ENCODE data around the gene RASIP1.

RASIP1 gene

DNA sequence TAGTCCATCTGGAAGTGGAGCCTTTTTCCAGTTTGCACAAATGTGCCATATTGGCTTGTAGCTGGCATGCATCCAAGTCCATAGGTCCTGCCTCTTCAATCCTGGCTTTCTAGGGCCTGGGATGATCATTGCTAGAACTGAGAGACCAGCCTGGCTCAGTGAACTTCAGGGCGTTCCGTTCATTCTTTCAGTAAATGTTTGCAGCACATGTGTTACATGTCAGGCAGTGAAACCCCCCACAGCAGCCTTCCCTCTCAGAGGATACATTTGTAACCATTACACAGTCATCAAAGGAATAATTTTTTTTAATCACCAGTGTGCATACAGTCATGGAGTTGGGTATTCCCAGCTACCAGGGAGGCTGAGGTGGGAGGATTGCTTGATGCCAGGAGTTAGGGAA is 35.0 kb downstream of the RASIP1 start:
- POLR2A ChIA-PET, result no interaction called here
- no peak for DNase-seq (ENCODE audit: extremely low spot score)
- TF ChIP-seq BHLHE40 (IDR thresholded peaks at IDR 0.05; ENCODE audit: borderline replicate concordance), result no peak
- TF ChIP-seq HDGF (IDR thresholded peaks at IDR 0.05; ENCODE audit: borderline replicate concordance), result no peak
- no peak for TF ChIP-seq ARNT (IDR thresholded peaks at IDR 0.05)
- no peak for TF ChIP-seq SUZ12 (IDR thresholded peaks at IDR 0.05)
- no peak for TF ChIP-seq NFRKB (IDR thresholded peaks at IDR 0.05)
- no peak for TF ChIP-seq ELF4 (IDR thresholded peaks at IDR 0.05)
- TF ChIP-seq SP1 (IDR thresholded peaks at IDR 0.05), result no peak
- no peak for TF ChIP-seq PKNOX1 (IDR thresholded peaks at IDR 0.05)
- TF ChIP-seq FOXM1 (IDR thresholded peaks at IDR 0.05; ENCODE audit: borderline replicate concordance), result no peak
- TF ChIP-seq CTBP1 (IDR thresholded peaks at IDR 0.05; ENCODE audit: borderline replicate concordance), result no peak
- no peak for TF ChIP-seq TARDBP (IDR thresholded peaks at IDR 0.05)
- CTCF ChIA-PET, result no interaction called here

DNA sequence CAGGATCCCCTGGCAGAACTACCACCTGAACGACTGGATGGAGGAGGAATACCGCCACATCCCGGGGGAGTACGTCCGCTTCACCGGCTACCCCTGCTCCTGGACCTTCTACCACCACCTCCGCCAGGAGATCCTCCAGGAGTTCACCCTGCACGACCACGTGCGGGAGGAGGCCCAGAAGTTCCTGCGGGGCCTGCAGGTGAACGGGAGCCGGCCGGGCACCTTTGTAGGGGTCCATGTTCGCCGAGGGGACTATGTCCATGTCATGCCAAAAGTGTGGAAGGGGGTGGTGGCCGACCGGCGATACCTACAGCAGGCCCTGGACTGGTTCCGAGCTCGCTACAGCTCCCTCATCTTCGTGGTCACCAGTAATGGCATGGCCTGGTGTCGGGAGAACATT is 37.1 kb downstream of the RASIP1 start:
- CTCF ChIA-PET, result no interaction called here
- DNase-seq (ENCODE audit: extremely low spot score), result no peak
- no peak for TF ChIP-seq ELF4 (IDR thresholded peaks at IDR 0.05)
- TF ChIP-seq FOXK2 (IDR thresholded peaks at IDR 0.05), result no peak
- POLR2A ChIA-PET, result no interaction called here

DNA sequence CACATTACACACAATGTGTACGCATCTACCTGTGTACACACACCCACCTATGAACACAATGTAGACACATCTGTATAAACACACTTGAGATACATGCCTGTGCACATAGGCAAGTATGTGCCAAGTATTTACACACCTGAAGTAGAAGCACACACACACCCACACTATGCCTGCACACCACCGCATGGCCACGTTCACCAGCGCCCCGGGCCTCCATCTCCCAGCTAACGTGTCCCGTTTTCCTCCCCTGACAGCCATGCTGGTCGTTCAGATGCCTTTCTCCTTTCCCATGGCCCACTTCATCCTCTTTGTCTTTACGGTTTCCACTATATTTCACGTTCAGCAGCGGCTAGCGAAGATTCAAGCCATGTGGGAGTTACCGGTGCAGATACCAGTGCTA is 37.7 kb downstream of the RASIP1 start:
- ChIA-PET CTCF (no interaction called here), POLR2A (no interaction called here)
- TF ChIP-seq BHLHE40 (IDR thresholded peaks at IDR 0.05; ENCODE audit: borderline replicate concordance) (no peak), HDGF (IDR thresholded peaks at IDR 0.05; ENCODE audit: borderline replicate concordance) (no peak), ARNT (IDR thresholded peaks at IDR 0.05) (no peak), NFRKB (IDR thresholded peaks at IDR 0.05) (no peak), ELF4 (IDR thresholded peaks at IDR 0.05) (no peak), FOXK2 (IDR thresholded peaks at IDR 0.05) (no peak), FOXM1 (IDR thresholded peaks at IDR 0.05; ENCODE audit: borderline replicate concordance) (no peak), TARDBP (IDR thresholded peaks at IDR 0.05) (no peak), SUZ12 (IDR thresholded peaks at IDR 0.05) (no peak), LEF1 (IDR thresholded peaks at IDR 0.05; ENCODE audit: borderline replicate concordance) (no peak), FOXA1 (IDR thresholded peaks at IDR 0.05) (no peak), L3MBTL2 (conservative IDR thresholded peaks at IDR 0.05) (no peak), PKNOX1 (IDR thresholded peaks at IDR 0.05) (no peak), CTBP1 (IDR thresholded peaks at IDR 0.05; ENCODE audit: borderline replicate concordance) (no peak), ZNF384 (IDR thresholded peaks at IDR 0.05) (no peak), SP1 (IDR thresholded peaks at IDR 0.05) (no peak)
- DNase-seq (ENCODE audit: extremely low spot score), result no peak

DNA sequence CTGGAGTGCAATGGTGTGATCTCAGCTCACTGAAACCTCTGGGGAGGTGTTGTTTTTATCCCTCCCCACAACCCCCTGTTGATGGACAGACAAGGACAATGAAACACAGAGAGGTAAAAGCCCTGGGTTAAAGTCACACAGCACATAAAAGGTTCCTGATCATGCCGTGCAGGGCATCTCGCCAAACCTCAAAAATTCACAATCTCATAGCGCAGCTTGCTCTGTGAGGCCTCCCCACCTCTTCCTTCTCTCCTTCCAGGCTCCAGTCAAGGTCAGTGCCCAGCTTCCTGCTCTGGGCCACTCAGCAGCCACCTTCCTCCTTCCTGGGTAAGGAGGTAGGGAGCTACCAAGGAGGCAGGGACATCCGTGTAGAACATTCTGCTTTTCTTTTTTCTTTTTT is 42.4 kb downstream of the RASIP1 start:
- ChIA-PET CTCF (no interaction called here), POLR2A (interaction anchor here (1.5 kb wide), 1 partner anchor 15 kb away, joined by 4 read pairs; no protein-coding TSS in a partner anchor)
- no peak for DNase-seq (ENCODE audit: extremely low spot score)
- TF ChIP-seq ARNT (IDR thresholded peaks at IDR 0.05) (no peak), LEF1 (IDR thresholded peaks at IDR 0.05; ENCODE audit: borderline replicate concordance) (no peak), FOXM1 (IDR thresholded peaks at IDR 0.05; ENCODE audit: borderline replicate concordance) (no peak), TARDBP (IDR thresholded peaks at IDR 0.05) (no peak), ZNF384 (IDR thresholded peaks at IDR 0.05) (no peak), NFRKB (IDR thresholded peaks at IDR 0.05) (no peak), L3MBTL2 (conservative IDR thresholded peaks at IDR 0.05) (no peak), SP1 (IDR thresholded peaks at IDR 0.05) (no peak), FOXA1 (IDR thresholded peaks at IDR 0.05) (no peak), PKNOX1 (IDR thresholded peaks at IDR 0.05) (no peak), BHLHE40 (IDR thresholded peaks at IDR 0.05; ENCODE audit: borderline replicate concordance) (no peak), HDGF (IDR thresholded peaks at IDR 0.05; ENCODE audit: borderline replicate concordance) (no peak), CTBP1 (IDR thresholded peaks at IDR 0.05; ENCODE audit: borderline replicate concordance) (no peak), SUZ12 (IDR thresholded peaks at IDR 0.05) (no peak), FOXK2 (IDR thresholded peaks at IDR 0.05) (no peak), ELF4 (IDR thresholded peaks at IDR 0.05) (no peak)

GRCh38 chr19:48696353-48697010 is 43.9 kb downstream of the RASIP1 start:
- POLR2A ChIA-PET, result no interaction called here
- no peak for DNase-seq (ENCODE audit: extremely low spot score)
- CTCF ChIA-PET, result interaction anchor here (0.7 kb wide), 1 partner anchor 89 kb away, joined by 3 read pairs; no protein-coding TSS in a partner anchor
- TF ChIP-seq FOXA1 (IDR thresholded peaks at IDR 0.05) (no peak), NFRKB (IDR thresholded peaks at IDR 0.05) (no peak), BHLHE40 (IDR thresholded peaks at IDR 0.05; ENCODE audit: borderline replicate concordance) (no peak), SP1 (IDR thresholded peaks at IDR 0.05) (no peak), LEF1 (IDR thresholded peaks at IDR 0.05; ENCODE audit: borderline replicate concordance) (no peak), ZNF384 (IDR thresholded peaks at IDR 0.05) (no peak), SUZ12 (IDR thresholded peaks at IDR 0.05) (no peak), HDGF (IDR thresholded peaks at IDR 0.05; ENCODE audit: borderline replicate concordance) (no peak), PKNOX1 (IDR thresholded peaks at IDR 0.05) (no peak), FOXM1 (IDR thresholded peaks at IDR 0.05; ENCODE audit: borderline replicate concordance) (no peak), CTBP1 (IDR thresholded peaks at IDR 0.05; ENCODE audit: borderline replicate concordance) (no peak), L3MBTL2 (conservative IDR thresholded peaks at IDR 0.05) (no peak), ELF4 (IDR thresholded peaks at IDR 0.05) (no peak), ARNT (IDR thresholded peaks at IDR 0.05) (no peak)

Data from HEK293T (cell line).